HG02885 (cell line): ENCODE results near the gene MIEF2.

Source experiments
- ATAC-seq: cut with Tn5 transposase; IDR thresholded peaks from one replicate; pipeline ENCODE4 v1.9.1; 2021; ENCODE audit warnings: mild to moderate bottlenecking; ENCODE audit not compliant: unreplicated experiment, poor library complexity

The MIEF2 gene

DNA sequence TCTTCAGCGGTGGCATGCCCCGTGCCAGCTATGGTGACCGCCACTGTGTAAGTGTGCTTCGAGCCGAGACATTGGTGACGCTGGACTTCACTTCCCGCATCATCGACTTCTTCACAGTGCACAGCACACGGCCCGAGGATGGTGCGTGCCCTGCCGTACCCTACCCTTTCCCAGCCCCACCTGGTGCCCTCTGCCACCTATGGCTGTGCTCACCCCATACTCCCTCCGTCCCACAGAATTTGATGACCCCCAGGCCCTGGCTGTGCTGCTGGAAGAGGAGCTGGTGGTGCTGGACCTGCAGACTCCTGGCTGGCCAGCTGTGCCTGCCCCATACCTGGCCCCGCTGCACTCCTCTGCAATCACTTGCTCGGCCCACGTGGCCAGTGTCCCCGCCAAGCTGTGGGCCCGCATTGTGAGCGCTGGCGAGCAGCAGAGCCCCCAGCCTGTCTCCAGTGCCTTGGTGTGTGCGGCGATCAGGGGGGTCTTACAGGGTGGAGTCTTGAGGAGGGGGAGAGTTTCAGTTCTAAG, 25.5 kb upstream of the MIEF2 start:
- ATAC-seq: no peak

DNA sequence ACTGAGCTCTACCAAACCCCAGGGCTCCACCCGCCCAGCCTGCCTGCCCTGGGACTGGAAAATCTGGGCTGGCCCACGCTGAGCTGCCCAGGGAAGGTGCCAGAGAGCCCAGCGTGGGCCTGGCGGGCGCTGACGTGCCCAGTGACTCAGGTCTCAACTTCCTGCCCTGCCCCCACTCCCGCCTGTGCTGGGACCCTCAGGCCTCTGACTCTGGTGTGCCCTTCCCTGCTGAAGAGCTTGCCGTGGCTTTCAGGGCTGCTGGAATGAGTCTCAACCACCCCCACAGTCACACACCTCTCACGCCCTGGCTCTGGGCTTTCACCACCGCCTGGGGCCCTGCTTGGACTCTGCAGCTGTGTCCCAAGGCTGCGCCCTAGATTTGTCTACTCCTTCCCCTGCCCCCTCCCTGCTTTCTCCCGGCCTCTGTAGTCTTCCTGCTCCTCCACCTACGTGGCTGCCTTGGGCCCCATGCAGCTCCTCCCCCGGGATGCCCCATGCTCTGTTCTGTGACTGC, 24.7 kb upstream of the MIEF2 start:
- ATAC-seq: no peak

DNA sequence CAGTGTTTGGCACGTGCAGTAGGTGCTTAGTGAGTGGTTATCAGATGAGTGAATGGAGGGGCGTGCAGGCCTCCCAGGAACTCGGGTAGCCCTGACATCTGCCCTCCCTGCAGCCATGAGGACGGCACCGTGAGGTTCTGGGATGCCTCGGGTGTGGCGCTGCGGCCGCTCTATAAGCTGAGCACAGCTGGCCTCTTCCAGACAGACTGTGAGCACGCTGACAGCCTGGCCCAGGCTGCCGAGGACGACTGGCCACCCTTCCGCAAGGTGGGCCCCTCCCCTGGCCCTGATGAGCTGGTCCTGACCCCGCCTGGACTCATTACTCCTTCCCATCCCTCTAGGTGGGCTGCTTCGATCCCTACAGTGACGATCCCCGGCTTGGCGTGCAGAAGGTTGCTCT, 24.0 kb upstream of the MIEF2 start:
- ATAC-seq: no peak

DNA sequence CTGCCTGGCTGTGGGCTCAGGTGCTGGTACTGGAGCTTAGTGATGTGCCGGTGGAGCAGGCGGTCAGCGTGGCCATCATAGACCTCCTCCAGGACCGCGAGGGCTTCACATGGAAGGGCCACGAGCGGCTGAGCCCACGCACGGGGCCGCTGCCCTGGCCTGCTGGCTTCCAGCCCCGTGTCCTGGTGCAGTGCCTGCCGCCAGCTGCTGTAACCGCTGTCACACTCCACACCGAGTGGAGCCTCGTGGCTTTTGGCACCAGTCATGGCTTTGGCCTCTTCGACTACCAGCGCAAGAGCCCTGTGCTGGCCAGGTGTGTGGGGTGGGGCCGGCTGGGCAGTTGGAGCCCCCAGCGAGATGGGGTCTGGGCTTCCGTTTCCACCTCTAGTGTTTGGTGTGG, 23.0 kb upstream of the MIEF2 start:
- ATAC-seq: no peak

DNA sequence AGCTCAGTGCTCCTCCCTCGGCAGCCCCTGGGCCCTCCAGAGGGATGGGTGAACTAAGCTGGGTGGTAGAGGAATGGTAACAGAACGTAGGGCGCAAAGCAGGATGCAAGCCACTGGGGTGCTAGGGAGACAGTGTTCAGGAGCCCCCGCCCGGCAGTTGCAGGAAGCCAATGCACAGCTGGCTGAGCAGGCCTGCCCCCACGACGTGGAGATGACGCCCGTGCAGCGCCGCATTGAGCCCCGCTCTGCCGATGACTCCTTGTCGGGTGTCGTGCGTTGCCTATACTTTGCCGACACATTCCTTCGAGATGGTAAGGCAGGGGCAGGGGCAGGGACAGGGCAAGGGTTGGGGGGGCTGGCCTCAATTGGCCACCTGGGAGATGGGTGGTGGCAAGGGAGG, 22.2 kb upstream of the MIEF2 start:
- ATAC-seq: no peak

DNA sequence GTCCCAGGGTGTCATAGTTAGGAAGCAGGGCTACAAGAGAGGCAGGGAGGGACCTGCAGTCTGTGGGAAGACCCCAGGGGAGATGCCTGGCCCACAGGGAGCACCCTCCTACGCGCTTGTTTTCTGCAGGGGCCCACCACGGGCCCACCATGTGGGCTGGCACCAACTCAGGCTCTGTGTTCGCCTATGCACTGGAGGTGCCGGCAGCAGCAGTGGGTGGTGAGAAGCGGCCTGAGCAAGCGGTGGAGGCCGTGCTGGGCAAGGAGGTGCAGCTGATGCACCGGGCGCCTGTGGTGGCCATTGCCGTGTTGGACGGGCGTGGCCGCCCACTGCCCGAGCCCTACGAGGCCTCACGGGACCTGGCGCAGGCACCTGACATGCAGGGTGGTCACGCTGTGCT, 20.0 kb upstream of the MIEF2 start:
- ATAC-seq: no peak

DNA sequence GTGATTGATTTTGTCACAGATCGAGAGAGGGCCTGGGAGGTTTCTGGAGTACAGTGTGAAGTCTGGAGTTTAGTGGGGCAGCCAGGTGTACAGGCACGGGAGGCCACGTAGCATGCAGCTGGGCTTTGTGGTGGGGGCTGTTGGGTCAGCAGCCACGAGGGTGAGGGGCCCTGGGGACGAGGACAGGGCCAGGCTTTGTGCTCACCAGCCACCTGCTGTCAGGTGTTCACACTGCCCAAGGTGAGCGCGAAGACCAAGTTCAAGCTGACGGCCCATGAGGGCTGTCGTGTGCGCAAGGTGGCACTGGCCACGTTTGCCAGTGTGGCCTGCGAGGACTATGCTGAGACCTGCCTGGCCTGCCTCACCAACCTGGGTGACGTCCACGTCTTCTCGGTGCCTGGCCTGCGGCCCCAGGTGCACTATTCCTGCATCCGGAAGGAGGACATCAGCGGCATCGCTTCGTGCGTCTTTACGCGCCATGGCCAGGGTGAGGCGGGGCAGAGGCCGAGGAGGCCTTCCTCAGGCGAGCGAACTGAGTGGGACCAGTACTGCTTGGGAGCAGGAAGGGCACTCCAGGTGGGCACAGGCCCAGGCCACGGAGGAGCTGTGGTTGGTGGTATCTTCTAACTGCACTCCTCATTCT, 19.1 kb upstream of the MIEF2 start:
- ATAC-seq: no peak

DNA sequence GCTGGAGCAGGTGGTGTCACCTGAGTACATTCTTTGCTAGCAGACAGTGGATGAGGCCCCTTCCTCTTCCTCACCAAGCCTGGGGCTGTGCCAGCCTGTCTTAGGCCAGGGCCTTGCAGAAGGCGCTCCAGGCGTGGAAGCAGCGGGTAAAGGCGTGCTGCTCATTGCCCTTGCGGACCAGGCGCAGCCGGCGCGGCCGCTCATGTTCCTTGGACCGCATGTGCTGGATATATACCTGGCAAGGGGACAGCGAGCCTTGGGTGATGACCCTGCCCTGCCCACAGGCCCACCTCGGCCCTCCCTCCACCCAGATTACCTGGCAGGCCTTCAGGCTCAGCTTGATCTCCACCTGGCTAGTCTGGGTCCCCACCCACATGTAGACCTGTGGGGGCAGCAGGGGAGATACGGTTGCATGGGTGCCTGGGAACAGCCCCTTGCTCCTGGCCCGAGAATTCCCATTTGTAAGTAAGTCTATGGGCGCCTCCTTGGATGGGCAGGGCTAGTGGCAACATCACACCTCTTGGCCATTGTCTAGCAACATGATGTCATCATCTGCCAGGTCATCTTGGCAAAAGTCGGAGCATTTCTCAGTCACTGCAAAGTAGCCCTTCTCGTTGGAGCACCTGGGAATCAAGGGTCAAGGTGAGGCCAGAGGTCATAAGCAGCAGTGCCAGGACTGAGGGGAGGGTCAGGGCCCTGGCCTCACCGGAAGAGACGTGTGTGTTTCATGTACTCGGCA, 15.3 kb upstream of the MIEF2 start:
- ATAC-seq: no peak

DNA sequence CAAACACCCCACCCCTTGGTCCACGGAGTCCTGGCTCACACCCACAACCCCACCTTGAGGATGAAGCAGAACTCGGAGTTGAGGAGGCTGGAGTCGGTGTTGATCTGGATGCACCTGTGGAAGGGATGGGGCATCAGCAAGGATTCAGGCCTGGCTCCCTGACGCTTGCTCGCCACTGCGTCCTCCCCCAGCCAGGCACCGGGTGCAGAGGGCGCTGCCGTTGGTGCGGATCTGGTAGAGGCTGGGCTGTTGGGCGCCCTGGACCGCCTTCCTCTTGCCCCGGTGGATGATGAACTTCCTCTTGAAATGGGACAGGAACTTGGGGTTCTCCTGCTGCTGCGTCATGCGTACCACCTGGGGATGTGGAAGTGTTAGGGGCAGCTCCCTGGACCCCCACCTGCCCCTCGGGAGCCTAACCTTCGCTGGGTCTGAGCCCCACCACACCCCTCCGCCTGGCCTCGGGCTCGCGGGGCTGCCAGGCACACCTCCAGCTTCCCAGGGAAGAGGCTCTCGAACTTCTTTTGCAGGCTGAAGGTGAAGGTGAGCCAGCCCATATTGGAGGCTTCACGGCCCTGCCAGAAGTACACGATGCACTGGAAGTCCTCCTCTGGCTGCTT, 14.2 kb upstream of the MIEF2 start:
- no peak for ATAC-seq

DNA sequence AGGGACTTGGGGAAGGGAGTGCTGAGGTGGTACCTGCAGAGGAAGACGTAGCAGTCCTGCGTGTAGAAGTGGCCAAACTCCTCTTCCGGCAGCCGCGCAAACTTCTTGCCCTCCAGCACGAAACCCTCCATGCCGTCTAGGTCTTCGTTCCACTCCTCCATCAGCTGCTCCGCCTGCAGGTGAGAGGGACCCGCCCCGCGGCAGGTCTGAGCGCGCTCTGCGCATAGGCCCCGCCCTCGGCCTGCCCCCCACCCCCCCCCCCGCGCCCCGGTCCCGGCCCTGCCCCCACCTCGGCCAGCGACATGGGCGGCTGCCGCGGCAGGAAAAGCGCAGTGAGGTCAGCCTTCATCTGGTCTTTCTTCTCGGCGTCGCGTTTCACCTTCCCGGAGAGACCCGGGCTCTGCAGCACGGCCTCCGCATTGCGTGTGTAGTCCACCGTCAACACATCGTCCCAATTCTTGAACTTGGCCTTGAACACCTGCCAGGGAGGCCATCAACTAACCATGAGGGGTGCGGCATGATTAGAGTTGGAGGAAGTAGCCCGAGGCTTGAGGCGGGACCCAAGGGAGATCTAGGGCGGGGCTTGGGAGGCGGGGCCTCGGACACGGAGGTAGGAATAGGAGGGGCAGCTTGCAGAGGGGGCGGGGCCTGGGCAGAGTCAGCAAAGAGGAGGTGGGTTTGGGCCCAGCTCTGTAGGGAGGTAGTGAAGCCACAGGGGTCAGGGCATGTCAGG, 13.4 kb upstream of the MIEF2 start:
- no peak for ATAC-seq

DNA sequence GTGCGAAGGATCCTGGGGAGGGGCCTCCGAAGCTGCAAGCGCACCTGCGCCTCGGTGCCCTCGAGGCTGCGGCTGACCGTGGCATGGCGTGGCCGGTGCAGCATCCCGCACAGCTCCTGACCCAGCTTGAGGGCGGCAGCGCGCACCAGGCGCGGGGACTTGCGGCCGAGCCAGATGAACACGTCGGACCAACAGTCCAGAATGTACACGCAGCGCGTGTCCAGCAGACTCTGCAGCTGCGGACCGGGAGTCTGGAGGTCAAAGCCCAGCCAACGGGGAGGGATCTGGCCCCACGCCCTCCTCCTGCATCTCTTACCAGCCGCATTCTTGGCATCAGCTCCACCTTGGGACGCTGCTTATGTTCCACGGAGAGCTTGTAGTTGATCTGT, 12.9 kb upstream of the MIEF2 start:
- ATAC-seq: no peak

DNA sequence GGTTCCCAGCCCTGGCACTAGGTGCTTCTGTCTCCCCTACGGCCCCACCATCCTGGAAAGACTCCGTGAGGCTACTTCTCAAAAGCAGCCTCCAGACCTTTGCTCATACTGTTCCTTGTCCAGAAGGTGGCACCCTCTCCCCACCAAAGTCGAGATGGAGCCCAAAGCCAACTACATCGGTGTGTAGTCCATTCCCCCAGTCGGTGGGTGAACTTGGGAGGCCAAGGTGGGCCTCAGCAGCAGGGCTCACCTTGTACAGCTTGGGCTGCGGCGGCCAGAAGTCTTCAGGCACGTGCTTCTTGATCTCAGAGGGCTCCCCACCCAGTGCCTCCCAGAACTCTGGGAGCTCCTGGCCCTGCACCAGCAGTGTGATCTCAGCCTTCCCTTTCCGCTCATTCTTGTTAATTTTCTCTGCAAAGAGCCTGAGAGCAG, 12.1 kb upstream of the MIEF2 start:
- ATAC-seq: no peak

DNA sequence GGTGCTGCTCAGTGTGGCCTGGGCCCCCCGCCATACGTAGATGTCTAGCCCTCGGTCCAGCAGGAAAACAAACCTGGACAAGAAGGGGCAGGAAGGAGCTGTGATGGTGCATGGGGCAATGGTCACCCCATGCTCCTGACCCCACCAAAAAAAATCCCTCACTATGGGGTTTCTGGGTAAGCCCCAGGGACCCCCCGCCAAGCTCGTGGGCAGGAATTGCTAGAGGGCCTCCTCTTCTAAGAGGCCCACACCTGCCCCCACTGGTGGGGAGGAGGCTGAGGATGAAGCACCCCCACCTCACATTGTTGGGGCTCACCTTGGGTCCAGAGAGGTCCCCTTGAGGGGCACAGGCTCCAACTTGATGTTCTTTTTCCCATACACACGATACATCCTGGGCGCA, 11.7 kb upstream of the MIEF2 start:
- ATAC-seq: no peak

DNA sequence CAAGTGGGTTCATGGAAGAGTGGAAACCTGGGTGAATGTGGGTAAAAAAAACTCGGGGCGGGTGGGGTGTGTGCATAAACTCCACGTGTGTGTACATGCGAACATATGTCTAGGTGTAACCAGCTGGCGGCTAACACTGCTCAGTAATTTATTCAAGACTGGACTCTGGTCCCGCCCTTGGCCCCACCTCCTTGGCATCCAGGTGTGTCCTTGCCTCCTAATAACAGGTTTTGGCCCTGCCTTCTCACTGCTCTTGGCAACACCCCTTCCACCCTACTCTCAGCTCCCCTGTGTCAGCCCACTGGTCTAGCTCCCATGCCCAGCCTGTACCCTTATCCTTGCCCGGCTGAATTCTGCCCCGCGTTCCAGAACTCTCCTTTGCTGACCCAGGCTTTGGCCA, 10.2 kb upstream of the MIEF2 start:
- ATAC-seq: no peak

DNA sequence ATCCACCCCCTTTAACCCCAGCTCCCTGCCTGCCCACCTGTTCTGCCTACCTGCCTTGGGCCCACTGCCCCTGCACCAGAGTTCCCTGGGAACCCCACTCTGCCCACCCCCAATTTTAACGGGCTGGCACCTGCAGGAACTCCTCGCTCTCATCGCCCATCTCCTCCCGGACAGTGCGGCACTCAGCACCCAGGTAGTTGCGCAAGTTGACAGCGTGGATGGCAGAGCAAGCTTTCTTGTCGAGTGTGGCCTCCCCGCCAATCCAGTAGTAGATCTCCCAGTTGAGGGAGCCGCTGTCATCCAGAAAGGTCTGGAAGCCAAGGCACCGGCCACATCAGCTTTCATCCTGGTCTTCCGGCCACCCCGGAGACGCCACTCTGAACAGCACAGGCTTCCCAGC, 9.8 kb upstream of the MIEF2 start:
- no peak for ATAC-seq

DNA sequence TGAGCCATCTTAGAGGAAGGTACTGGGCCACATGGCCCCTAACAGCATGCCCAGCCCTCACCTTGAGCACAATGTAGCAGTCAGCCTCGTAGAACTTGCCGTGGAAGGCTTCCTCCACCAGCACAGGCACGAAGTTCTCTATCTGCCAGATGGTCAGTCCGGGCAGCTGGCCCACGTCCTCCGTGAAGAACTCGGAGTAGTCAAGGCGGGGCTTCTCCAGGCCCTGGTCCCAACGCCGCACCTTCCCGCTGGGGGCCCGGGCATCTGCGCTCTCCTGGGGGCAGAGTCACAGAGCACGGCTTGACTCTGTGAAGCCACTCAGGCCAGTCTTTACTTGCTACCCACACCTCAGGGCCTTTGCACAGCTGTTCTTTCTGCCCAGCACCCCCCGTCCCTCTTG, 9.3 kb upstream of the MIEF2 start:
- no peak for ATAC-seq

DNA sequence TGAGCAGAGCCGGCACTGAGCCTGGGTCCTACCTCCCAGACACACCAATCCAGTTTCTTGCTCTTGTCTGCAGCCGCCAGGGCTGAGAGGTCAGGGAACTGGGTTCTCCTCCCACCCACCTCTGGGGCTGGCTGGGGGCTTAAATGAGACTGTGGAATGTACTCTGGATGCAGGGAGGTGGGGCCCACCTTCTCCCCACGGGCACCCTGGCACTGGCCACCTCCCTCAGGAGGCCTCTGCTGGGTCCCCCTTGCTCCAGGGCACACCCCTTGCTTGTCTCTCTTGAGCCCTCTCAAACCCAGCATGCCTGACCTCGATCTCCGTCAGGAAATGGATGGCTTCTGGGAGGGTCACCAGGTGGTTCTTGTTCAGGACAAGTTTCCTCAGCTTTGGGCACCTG, 8.3 kb upstream of the MIEF2 start:
- no peak for ATAC-seq

DNA sequence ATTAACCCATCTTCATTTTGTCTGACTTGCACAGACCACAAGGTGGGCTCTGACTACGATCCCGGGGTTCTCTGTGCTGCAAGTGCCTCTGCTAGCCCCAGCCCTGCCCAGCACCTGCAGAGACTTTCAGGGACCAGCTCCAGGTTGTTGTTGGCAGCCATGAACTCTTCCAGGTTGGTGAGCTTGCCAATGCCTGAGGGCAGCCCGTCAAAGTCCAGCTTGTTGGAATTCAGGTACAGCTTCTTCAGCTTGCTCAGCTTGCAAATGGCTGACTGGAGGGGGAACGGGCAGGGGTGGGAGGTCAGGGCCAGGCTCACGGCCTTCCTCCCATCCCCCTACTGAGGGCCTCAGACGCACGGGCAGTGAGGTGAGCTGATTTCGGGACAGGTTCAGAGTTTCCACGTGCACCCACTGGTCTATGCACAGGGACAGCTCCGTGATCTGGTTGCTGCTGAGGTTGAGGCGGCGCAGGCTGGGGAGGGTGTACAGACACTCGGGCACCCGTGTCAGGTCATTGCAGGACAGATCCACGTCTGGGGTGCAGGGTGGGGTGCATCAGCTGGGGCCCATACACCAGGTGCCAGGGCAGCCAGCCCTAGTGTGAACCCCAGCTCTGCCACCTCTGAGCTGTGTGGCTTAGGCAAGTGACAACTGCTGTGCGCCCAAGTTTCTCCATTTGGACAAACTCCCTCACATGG, 7.1 kb upstream of the MIEF2 start:
- ATAC-seq: no peak

DNA sequence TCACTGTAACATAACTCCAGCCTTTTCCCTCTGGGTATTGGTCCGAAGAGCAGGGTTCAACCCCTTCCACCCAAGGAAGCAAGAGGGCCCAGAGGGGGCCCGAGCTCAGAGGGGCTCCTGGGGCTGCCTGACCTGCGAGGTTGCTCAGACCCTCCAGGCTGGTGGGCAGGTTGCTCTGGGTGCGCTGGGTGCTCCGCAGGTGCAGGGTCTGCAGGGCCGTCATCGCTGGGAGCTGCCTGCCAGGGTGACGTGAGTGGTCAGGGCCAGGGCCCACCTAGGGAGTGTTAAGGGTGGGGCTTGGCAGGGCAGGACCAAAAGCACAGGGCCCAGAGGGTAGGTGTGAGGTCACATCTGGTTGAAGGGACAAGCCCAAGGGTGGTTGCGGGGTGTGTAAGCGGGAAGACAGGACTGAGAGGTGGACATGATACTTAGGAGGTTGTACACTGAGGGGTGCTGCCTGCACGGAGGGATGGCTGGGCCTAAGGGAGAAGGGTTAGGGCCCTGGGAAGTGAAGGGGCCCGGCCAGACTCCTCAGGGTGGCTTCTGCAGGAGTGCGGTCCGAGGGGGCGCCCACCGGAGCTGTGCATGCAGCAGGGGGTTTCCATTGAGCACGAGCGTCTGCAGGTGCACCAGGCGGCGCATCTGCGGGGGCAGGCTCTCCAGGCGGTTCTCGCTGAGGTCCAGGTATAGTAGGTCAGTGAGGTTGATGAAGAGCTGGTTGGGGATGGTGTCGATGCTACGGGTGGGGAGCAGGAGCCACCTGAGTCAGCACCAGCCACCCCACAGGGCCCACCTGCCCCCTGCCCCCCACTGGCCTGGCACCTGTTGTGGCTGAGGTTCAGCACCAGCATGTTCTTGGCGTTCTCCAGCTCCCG, 6.3 kb upstream of the MIEF2 start:
- no peak for ATAC-seq
